ENCODE measurements around the gene IQSEC1.

DNA sequence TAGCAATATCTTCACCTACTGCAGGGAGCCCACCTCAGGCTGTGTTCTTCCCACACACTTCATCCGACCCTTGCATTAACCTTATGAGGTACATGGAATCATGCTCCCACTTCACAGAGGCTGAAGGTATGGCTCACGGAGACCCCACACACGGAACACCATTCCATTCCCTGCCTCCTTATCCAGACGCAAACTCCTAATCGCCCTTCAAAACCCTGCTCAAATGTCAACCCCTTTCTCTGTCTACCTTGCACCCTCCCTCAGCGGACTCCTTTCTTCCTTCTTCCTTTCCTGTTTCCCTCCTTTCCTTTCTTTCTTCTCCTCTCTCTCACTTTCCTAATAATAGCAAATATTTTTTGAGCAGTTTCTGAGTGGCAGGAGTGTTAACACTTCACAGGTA lies 23.8 kb downstream of the IQSEC1 start:
- TF ChIP-seq, protein P1, sequence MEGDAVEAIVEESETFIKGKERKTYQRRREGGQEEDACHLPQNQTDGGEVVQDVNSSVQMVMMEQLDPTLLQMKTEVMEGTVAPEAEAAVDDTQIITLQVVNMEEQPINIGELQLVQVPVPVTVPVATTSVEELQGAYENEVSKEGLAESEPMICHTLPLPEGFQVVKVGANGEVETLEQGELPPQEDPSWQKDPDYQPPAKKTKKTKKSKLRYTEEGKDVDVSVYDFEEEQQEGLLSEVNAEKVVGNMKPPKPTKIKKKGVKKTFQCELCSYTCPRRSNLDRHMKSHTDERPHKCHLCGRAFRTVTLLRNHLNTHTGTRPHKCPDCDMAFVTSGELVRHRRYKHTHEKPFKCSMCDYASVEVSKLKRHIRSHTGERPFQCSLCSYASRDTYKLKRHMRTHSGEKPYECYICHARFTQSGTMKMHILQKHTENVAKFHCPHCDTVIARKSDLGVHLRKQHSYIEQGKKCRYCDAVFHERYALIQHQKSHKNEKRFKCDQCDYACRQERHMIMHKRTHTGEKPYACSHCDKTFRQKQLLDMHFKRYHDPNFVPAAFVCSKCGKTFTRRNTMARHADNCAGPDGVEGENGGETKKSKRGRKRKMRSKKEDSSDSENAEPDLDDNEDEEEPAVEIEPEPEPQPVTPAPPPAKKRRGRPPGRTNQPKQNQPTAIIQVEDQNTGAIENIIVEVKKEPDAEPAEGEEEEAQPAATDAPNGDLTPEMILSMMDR (IDR thresholded peaks at IDR 0.05): no peak
- TF ChIP-seq EZH2 (IDR thresholded peaks at IDR 0.05; ENCODE audit: borderline replicate concordance, insufficient read depth, low read depth, low read length, poor library complexity, severe bottlenecking): no peak
